ENCODE results near the gene DCK.

The DCK gene

GRCh38 chr4:71065991-71066510 lies 72.6 kb downstream of the DCK start:
- no peak for DNase-seq

GRCh38 chr4:71066737-71067716 lies 73.6 kb downstream of the DCK start:
- no peak for DNase-seq

GRCh38 chr4:71069063-71069462 lies 75.6 kb downstream of the DCK start:
- DNase-seq: no peak

DNA sequence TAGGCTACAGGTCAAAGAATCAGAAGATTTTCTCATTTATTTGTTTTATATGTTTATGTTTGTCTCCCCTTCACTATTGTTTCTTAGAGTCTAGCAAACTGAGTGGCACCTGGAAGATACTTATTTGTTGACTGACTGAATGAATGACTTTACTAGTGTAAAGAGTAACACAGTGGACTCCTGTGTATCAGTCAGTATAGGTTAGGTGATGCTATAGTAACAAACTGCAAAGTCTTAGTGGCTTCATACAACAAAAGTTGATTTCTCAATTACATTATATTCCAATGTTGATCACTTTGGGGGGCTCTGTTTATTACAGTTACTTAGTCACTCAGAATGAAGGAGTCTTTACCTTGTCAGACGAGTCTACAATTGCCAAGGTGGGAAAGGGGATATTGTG lies 76.6 kb downstream of the DCK start:
- DNase-seq: no peak

- no peak for DNase-seq
Measured at GRCh38 chr4:71074452-71075299, 81.2 kb downstream of the DCK start.

All from CD4-positive, alpha-beta T cell treated with Interferon gamma for 1 hour (primary cell).